ENCODE results near the gene POLD3.
"Not testable (repeated sequence)": the region's sequence is repeated elsewhere in the genome, so short reads cannot be mapped to it uniquely, and the experiment has no call there.

POLD3 gene

DNA sequence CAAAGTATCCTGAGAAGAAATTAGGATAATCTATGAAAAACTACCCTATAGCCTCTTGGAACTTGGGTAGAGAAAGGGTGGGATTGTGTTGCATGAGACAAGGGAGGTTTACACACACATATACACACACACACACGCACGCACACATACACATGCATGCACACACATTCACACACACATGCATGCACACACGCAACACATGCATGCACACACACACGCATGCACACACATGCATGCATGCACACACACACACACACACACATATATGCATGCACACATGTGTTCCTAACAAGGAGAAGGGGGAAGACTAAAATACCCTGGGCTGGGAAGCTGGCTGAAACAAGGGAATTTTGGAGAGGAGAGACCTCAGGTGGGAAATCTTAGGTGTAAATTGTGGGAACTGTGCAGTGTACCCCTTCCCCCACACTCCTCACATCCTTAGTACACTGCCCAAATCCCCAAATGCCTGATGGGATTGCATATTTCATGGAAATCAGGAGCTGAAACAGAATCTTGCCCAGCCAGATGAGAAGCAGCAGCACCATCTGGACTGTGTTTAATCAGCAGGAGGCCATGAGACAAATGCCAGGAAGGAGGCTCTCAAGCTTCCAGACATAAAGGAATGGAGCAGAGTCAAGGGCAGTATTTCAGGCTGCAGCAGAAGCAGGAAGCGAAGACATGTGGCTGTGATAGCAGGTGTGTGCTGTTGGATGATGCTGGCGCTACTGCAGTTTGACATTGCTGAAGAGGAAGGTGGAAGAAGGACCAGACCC, 14.6 kb upstream of the POLD3 start:
- no peak for DNase-seq
- in situ Hi-C loops (cut with HindIII; ENCODE audit: low pct_ligation_motif_present, low pct_unique_long_range_greater_than_20kb, low sequenced_read_pairs): no loop called here

DNA sequence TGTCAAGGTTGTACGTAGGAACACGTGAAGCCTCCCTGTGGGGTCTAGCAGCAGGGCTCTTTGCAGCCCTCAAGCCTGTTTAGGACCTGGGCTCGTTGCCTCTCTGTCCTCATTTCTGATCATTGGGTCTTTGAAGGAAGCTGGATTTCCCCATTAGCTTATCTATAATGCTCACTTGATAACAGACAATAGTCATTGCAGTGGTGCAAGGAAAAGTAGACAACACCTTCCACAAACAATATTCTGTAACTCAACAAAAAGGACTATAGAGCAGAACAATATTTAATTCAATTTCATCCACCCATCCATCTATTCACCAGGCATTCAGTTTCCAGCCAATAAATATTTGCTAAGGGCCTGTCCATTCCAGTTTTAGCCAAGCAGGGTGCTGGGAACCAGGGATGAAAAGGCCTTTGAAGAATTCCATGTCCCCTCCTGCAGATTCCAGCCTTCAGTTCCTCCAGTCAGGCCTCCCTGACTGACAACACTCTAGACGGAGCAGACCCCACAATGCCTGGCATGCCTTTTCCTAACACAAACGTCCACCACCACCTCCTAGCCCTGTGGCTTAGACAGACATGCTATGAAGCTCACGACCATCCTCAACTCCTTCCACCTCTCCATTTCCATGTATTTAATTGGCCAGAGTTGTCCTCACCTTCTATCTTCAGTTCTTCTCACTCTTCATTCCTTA, 12.7 kb upstream of the POLD3 start:
- in situ Hi-C loops (cut with HindIII; ENCODE audit: low pct_ligation_motif_present, low pct_unique_long_range_greater_than_20kb, low sequenced_read_pairs): no loop called here
- no peak for DNase-seq

DNA sequence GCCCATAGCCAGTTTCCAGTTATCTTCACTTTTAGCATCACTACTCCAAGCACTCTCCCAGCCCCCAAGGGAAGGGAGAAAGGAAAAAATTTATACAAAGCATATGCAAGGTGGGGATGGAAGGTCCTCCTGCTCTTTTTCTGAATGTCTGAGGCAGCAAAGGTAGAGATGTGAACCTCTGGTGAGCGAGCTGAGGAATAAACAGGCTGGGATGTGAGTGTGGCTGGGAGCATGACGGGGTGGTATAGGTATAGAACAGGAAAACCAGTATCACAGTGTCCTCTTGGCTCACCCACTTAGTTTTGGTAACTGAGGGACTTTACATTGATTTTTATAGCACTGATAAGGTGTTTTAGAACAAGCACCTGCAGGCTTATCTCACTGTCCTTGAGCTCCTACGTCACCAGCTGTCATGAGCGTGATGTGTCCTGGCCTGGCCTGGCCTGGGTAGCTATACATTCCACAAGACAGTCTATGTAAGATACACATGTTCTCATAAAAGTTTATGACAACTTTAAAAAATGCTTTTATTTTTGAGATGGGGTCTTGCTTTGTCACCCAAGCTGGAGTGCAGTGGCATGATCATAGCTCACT, 10.3 kb upstream of the POLD3 start:
- in situ Hi-C loops (cut with HindIII; ENCODE audit: low pct_ligation_motif_present, low pct_unique_long_range_greater_than_20kb, low sequenced_read_pairs): no loop called here
- no peak for DNase-seq

DNA sequence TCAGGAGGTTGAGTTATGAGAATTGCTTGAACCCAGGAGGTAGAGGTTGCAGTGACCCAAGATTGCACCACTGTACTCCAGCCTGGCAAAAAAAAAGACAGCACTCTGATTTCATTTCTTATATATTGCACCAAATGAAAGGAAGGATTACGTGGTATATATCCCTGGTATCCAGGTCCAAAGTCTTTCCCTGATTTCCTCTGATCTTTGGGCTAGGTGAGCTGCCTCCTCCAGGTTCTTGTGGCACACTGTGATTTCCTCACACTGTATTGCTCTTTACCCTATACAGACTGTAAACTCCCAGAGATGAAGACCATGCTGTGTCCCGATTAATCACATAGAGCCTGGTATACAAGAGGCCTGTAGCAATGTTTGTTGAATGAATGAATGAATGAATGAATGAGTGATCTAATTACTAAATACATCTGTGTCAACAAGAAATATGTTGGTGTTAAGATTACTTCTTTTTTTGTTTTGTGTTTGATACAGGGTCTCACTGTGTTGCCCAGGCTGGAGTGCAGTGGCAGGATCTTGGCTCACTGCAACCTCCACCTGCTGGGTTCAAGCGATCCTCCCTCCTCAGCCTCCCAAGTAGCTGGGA, 9.3 kb upstream of the POLD3 start:
- in situ Hi-C loops (cut with HindIII; ENCODE audit: low pct_ligation_motif_present, low pct_unique_long_range_greater_than_20kb, low sequenced_read_pairs): no loop called here
- DNase-seq: no peak

DNA sequence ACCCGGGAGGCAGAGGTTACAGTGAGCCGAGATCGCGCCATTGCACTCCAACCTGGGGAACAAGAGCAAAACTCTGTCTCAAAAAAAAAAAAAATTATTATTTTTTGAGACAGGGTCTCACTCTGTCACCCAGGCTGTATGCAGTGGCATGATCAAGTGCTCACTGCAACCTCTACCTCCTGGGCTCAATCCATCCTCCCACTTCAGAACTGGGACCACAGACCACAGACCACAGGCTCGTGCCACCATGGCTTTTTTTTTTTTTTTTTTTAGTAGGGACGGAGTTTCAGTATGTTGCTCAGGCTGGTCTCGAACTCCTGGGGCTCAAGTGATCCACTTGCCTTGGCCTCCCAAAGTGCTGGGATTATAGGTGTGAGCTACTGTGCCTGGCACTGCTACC, 1.9 kb upstream of the POLD3 start:
- DNase-seq; in situ Hi-C loops (cut with HindIII; ENCODE audit: low pct_ligation_motif_present, low pct_unique_long_range_greater_than_20kb, low sequenced_read_pairs): not testable (repeated sequence)

DNA sequence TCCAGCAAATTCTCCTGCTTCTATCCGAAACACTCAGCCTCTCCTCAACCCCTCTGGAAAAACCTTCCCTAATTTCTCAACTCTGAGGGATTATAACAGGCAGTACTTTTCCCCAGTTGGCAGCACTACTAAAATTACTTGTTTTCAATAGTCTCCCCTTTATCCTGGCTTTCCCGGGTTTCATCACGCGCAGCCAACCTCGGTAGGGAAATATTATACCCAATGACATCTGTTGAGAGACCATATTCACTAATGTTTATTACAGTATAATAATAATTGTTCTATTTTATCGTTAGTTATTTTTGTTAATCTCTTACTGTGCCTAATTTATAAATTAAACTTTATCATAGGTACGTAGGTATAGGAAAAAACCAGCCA, 330 bp upstream of the POLD3 start:
- in situ Hi-C loops (cut with HindIII; ENCODE audit: low pct_ligation_motif_present, low pct_unique_long_range_greater_than_20kb, low sequenced_read_pairs): no loop called here
- DNase-seq: no peak

DNA sequence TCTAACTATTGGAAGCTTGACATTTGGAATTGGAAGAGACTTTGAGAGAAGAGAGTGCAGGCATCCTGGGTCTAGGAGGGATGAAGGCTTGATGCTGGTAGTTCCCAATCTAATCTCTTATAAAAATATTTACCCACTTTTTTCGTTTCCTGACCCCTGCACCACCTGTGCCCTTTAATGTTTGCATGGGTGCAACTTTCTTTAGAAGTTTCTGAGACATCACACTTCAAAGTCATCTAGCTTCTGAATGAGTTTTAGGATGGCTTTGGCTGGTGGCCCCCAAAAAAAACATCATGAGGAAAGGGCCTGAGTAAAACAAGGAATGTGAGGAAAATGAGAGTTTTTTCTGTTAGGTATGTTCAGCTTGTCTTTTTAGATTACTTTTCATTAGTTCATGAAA, 1.1 kb downstream of the POLD3 start:
- in situ Hi-C loops (cut with HindIII; ENCODE audit: low pct_ligation_motif_present, low pct_unique_long_range_greater_than_20kb, low sequenced_read_pairs): no loop called here
- DNase-seq: no peak

DNA sequence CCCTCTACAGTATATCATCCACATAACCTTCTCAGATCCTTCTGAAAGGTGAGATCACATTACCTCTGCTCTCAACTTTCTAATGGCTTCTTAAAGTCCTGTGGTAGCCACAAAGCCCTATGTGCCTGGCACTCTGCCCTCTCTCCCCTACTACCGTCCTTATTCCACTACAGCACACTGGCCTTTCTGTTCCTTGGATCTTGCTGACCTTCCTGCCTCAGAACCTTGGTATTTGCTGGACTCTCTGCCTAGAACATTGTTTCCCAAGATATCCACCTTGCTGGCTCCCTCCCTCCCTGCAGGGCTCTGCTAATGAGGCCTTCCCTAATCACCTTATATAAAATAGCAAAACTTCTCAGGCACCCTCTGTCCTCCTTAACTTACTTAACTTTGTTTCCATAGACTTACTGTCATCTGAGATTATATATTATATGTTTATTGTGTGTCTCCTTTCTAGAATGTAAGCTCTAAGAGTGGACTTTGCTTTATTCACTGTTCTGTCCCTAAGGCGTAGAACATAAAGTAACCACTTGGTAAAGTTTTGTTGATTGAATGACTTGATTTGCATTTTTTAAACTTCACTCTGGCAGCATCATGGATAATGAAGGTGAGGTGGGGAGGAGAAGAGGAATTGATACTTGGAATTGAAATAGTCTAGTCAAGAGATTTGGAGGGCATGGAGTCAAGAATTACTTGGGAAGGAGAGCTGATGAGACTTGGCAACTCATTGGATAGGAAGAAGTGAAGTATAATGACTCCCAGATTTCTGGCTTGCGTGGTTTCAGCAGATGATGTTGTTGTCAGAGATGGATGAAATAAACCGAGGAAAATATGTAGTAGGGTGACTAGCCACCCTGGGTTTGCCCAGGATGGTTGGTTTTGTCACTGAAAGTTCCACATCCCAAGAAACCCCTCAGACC, 10.5 kb downstream of the POLD3 start:
- in situ Hi-C loops (cut with HindIII; ENCODE audit: low pct_ligation_motif_present, low pct_unique_long_range_greater_than_20kb, low sequenced_read_pairs): no loop called here
- DNase-seq: no peak

DNA sequence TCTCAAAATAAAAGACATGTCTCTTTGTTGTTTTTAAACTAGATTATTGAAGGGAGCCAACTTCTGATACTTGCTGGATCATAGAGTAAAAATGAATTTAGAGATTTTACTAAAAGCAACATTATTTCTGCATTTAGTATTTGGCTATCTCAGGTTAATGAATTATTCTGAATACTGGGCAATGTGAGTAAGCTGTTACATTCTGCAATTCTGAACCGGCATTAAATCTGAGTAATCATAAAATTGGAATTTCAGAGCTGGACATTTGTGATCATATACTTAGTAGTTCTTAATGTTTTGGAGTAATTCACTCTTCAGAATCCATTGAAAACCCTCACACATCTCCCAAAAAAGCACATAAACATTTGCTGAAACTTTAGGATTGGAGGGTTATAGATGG, 11.5 kb downstream of the POLD3 start:
- in situ Hi-C loops (cut with HindIII; ENCODE audit: low pct_ligation_motif_present, low pct_unique_long_range_greater_than_20kb, low sequenced_read_pairs): no loop called here
- DNase-seq: no peak

DNA sequence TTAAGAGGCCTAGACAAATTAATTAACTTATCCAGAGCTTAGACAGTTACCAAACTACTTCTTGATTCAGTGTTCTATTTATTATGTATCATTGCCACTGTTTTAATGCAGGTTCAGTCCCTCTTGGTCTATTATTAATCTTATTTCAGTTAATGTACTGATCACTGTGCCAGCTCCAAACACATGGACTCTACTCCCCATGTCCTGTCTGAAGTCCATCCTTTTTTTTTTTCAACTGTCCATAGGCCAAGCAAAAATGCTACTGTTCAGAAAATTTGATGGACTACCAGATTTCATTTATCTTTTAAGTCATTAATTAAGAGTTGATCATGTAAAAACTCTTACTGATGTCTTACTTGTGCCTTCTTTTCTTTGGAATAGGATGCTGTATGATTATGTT, 11.9 kb downstream of the POLD3 start:
- no peak for DNase-seq
- in situ Hi-C loops (cut with HindIII; ENCODE audit: low pct_ligation_motif_present, low pct_unique_long_range_greater_than_20kb, low sequenced_read_pairs): no loop called here

DNA sequence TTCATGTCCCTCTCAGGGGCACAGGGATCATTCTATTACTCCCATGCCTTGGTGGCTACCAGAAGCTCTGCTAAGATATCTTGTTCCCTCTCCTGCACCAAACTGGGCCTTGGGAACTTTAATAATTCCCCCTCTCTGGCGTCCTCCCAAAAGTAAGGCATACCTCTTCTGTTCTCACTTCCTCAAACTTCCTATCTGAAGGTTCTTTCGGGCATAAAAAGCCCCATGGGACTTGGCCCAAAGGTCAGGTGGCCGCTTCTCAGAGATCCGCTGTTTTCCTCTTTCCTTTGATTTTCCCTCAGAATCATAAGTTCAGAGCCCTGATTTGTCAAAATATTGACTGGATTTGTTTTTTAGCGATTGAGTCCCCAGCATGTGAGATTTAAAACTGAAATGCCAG, 13.0 kb downstream of the POLD3 start:
- DNase-seq: no peak
- in situ Hi-C loops (cut with HindIII; ENCODE audit: low pct_ligation_motif_present, low pct_unique_long_range_greater_than_20kb, low sequenced_read_pairs): no loop called here

DNA sequence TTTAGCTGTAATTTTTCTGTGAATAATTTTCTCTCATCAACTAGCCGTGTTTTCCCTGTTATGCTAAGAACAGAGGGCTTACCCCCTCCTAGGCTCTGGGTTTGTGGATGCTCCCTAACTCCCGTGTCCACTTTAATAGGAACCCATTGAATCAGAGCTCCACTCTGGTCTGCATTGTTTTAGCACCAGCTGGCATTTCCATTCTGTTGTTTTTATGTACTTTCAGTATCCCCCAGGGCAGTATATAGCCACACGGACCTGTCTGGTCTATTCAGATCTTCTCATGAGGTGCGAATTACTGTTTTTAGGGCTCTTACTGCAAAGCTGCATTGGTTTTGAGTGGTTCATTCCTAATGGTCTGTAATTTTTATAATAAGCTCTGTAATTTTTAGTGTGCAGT, 16.0 kb downstream of the POLD3 start:
- DNase-seq: no peak
- in situ Hi-C loops (cut with HindIII; ENCODE audit: low pct_ligation_motif_present, low pct_unique_long_range_greater_than_20kb, low sequenced_read_pairs): no loop called here

DNA sequence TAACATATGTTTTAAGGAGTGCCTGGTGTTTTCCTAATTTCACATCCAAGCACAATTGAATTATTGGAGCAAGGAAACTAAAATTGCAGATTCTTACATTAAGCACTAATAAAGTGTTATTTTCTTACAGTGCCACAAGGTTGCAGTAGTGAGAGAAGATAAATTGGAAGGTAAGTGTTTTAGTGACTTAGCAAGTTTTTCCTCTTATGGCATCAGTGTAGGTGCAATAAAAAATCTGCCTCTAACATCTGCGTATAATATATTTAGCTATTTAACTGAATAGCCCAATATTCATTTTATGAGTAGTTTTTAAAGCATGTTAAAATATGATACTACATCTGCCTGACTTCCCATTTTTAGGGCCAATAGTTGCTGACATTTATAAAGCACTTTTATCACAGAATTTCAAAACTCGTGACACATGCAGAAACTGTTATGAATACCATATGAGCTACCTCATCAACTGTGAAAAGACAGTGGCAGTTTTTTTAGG, 19.0 kb downstream of the POLD3 start:
- DNase-seq: peak; percentile 45
- in situ Hi-C loops (cut with HindIII; ENCODE audit: low pct_ligation_motif_present, low pct_unique_long_range_greater_than_20kb, low sequenced_read_pairs): no loop called here

DNA sequence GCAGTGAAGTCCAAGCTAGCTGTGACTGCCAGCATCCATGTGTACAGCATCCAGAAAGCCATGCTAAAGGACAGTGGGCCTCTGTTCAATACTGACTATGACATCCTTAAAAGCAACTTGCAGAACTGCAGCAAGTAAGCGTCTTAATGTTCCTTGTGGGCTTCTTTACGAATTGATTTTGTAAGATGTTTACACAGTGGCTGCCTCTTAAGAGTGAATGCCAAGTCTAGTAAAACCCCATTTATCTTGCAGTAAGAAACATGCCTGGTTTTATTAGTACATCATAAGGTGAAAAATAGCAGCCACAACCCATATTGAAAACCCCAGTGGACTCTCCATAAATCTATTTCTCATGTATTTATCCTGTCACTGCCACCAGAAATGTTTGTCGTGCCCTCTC, 20.5 kb downstream of the POLD3 start:
- in situ Hi-C loops (cut with HindIII; ENCODE audit: low pct_ligation_motif_present, low pct_unique_long_range_greater_than_20kb, low sequenced_read_pairs): no loop called here
- DNase-seq: no peak

DNA sequence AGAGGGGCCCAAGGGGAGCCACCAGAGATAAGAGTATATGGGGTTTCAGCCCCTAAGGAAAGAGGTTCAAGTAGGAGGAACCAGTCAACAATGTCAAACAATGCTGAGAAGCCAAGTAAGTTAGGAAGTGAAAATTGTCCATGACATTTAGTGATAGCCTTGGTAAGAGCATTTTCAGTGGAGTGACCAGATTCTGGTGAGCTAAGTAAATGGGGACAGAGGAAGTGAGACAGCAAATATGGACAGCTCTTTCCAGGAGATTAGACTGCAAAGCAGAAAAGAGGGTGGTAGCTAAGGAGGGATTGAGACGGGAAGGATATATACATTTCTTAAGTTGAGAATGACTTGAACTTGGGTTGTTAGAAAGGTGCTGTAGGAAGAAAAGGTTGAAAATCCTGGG, 22.9 kb downstream of the POLD3 start:
- DNase-seq: no peak
- in situ Hi-C loops (cut with HindIII; ENCODE audit: low pct_ligation_motif_present, low pct_unique_long_range_greater_than_20kb, low sequenced_read_pairs): no loop called here

DNA sequence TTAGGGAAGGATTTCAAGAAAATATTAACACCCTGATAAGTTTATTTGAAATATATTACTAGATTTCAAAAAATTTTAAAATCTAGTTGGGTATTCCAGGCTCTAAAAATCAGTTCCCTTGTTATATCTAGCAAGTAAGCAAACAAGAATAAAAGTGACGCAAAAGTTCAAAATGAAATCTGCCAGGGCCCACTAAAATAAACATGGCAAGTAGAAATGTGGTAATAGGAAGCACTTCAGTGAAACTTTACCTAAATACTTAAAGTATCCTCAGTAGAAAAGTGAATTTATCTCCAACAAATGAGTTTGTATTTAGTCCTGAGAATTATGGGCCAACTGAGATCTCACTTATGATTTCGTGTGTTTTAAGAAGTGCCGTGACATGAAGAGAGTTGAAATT, 23.6 kb downstream of the POLD3 start:
- in situ Hi-C loops (cut with HindIII; ENCODE audit: low pct_ligation_motif_present, low pct_unique_long_range_greater_than_20kb, low sequenced_read_pairs): no loop called here
- DNase-seq: no peak

DNA sequence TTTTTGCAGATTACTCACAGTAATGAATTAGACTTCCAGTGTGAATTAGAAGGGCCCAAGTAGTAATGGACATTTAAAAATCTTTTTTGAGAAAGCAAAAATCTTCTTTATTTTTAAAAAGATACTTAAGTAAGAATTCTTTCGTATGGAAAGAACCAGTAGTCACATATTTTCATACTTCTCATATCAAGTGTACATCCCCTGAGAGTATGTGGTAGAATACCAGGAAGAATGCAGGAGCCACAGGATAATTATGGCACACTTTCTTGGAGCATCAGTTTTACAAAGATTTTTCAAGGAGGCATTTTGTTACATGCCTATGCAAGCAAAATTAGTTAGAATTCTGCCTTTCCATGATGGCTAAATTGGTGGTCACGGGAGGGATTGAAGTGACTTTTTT, 28.1 kb downstream of the POLD3 start:
- DNase-seq: no peak
- in situ Hi-C loops (cut with HindIII; ENCODE audit: low pct_ligation_motif_present, low pct_unique_long_range_greater_than_20kb, low sequenced_read_pairs): no loop called here

DNA sequence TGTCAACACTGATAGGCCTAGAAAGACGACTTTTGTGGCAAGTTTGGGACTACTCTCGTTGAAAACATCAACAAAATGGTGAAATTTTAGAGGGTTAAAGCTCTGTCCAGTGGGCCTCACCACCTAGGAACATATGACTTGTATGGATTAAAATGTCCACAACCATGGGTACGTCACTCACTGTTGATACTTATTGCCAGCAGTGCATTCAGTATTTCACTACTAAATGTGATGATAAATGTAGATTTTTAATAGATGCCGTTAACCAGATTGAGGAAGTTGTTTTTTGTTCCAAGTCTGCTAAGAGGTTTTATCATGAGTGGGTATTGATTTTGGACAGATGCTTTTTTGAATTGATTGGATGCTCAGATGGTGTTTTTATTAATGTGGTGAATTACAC, 33.7 kb downstream of the POLD3 start:
- in situ Hi-C loops (cut with HindIII; ENCODE audit: low pct_ligation_motif_present, low pct_unique_long_range_greater_than_20kb, low sequenced_read_pairs): no loop called here
- DNase-seq: no peak

DNA sequence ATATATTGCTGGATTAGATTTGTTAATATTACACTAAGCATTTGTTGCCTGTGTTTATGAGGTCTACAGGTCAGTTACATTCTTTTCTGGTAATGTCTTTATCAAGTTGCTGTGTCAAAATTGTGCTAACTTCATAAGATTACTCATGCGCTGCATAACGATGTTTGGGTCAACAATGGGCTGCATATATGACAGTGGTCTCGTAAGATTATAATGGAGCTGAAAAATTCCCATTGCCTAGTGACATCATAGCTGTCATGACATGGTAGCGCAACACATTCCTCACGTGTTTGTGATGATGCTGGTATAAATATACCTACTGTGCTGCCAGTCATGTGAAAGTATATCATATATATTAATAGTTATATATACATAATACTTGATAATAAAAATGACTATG, 34.2 kb downstream of the POLD3 start:
- in situ Hi-C loops (cut with HindIII; ENCODE audit: low pct_ligation_motif_present, low pct_unique_long_range_greater_than_20kb, low sequenced_read_pairs): no loop called here
- no peak for DNase-seq

All from ACHN (cell line).